ENCODE data around the gene ODF2L.

- TF ChIP-seq, protein P1, sequence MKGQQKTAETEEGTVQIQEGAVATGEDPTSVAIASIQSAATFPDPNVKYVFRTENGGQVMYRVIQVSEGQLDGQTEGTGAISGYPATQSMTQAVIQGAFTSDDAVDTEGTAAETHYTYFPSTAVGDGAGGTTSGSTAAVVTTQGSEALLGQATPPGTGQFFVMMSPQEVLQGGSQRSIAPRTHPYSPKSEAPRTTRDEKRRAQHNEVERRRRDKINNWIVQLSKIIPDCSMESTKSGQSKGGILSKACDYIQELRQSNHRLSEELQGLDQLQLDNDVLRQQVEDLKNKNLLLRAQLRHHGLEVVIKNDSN (IDR thresholded peaks at IDR 0.05) = no peak
- TF ChIP-seq, protein P2, sequence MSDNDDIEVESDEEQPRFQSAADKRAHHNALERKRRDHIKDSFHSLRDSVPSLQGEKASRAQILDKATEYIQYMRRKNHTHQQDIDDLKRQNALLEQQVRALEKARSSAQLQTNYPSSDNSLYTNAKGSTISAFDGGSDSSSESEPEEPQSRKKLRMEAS (IDR thresholded peaks at IDR 0.05) = no peak
- TF ChIP-seq YY1 (IDR thresholded peaks at IDR 0.05; ENCODE audit: low read depth) = no peak
- no peak for TF ChIP-seq TEAD4 (IDR thresholded peaks at IDR 0.05)
- no peak for TF ChIP-seq NFIC (IDR thresholded peaks at IDR 0.05)
- no peak for TF ChIP-seq TAF1 (IDR thresholded peaks at IDR 0.05; ENCODE audit: low read depth)
These were observed 44.0 kb downstream of the ODF2L start for GRCh38 chr1:86352086-86352485.
